ENCODE measurements around the gene PAGE1. TPM values are rescaled to one million over a fixed set of nuclear protein-coding genes. Genes with fewer than 3 reads are reported as not detected.

Gene PAGE1
- total and polyA plus RNA-seq, 2 donors (not counting 3 experiments of a cell fraction or from before 2014, with no cell fraction given): not detected

- no peaks in the 10 kb centered on the region for H3K79me2 ChIP-seq (ENCODE audit: control insufficient read depth, insufficient read depth, low read length)
- H3K9me3 ChIP-seq (replicated peaks; ENCODE audit: control insufficient read depth, insufficient read depth, low read length): no peaks in the 10 kb centered on the region
- no peaks in the 10 kb centered on the region for H3K27me3 ChIP-seq (ENCODE audit: control insufficient read depth in 2 of 2, insufficient read depth in 2 of 2, low read length in 2 of 2)
- H2AFZ ChIP-seq (ENCODE audit: low read depth, low read length): no peak overlapping the region
- H3K4me2 ChIP-seq (ENCODE audit: insufficient read depth, low read length): no peak overlapping the region
- FAIRE-seq (no peak), DNase-seq (ENCODE audit: low read depth, low spot score) (no peak)
- no peak overlapping the region for H3K27ac ChIP-seq (ENCODE audit: insufficient read depth, low read depth, low read length)
- TF ChIP-seq, protein P1, sequence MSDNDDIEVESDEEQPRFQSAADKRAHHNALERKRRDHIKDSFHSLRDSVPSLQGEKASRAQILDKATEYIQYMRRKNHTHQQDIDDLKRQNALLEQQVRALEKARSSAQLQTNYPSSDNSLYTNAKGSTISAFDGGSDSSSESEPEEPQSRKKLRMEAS (IDR thresholded peaks at IDR 0.05; ENCODE audit: insufficient read depth, insufficient read length): no peak
- TF ChIP-seq POLR2AphosphoS5 (IDR thresholded peaks at IDR 0.05; ENCODE audit: insufficient read depth, low read depth, low read length) (no peak), JUN (IDR thresholded peaks at IDR 0.05; ENCODE audit: borderline replicate concordance, insufficient read depth, insufficient read length, low read depth) (no peak), POLR2A (IDR thresholded peaks at IDR 0.05; ENCODE audit: low read depth, low read length) (no peak), GATA2 (IDR thresholded peaks at IDR 0.05; ENCODE audit: insufficient read depth, insufficient read length, low read depth, low read length) (no peak), MYC (IDR thresholded peaks at IDR 0.05; ENCODE audit: low read depth, low read length) (no peak), EZH2 (IDR thresholded peaks at IDR 0.05; ENCODE audit: borderline replicate concordance, low read depth, low read length, severe bottlenecking) (no peak), FOS (IDR thresholded peaks at IDR 0.05; ENCODE audit: borderline replicate concordance, insufficient read depth, low read length) (no peak)
- TF ChIP-seq, protein P2, sequence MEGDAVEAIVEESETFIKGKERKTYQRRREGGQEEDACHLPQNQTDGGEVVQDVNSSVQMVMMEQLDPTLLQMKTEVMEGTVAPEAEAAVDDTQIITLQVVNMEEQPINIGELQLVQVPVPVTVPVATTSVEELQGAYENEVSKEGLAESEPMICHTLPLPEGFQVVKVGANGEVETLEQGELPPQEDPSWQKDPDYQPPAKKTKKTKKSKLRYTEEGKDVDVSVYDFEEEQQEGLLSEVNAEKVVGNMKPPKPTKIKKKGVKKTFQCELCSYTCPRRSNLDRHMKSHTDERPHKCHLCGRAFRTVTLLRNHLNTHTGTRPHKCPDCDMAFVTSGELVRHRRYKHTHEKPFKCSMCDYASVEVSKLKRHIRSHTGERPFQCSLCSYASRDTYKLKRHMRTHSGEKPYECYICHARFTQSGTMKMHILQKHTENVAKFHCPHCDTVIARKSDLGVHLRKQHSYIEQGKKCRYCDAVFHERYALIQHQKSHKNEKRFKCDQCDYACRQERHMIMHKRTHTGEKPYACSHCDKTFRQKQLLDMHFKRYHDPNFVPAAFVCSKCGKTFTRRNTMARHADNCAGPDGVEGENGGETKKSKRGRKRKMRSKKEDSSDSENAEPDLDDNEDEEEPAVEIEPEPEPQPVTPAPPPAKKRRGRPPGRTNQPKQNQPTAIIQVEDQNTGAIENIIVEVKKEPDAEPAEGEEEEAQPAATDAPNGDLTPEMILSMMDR (IDR thresholded peaks at IDR 0.05; ENCODE audit: extremely low read depth in 1 of 2, insufficient read depth in 1 of 2, low read depth in 1 of 2, low read length in 2 of 2): no peak
- ChIA-PET POLR2A (no interaction called here), CTCF (no interaction called here)
- no TSS peak for BruUV-seq (replicated peaks)
- H3K36me3 ChIP-seq (ENCODE audit: control insufficient read depth in 2 of 2, extremely low read depth in 1 of 2, insufficient read depth in 2 of 2, low read length in 2 of 2): no peaks in the 10 kb centered on the region
- no peak overlapping the region for H3K9ac ChIP-seq (replicated peaks; ENCODE audit: extremely low read depth, insufficient read depth, low read length)
- H3K4me1 ChIP-seq (ENCODE audit: control insufficient read depth, extremely low read depth, insufficient read depth, low read length): no peaks in the 10 kb centered on the region
- H3K4me3 ChIP-seq (replicated peaks in 1 of 3; ENCODE audit: insufficient read depth in 1 of 3, low read depth in 1 of 3, low read length in 3 of 3): no peak overlapping the region
- dilution Hi-C loops (cut with MboI; ENCODE audit: extremely low pct_ligation_motif_present, low sequenced_read_pairs) (no loop called here), intact Hi-C loops (cut with micrococcal nuclease) (no loop called here)
- no peaks in the 10 kb centered on the region for H3K9me1 ChIP-seq (replicated peaks; ENCODE audit: control insufficient read depth, extremely low read depth, insufficient read depth, low read length)
- H4K20me1 ChIP-seq (replicated peaks; ENCODE audit: control insufficient read depth, extremely low read depth, insufficient read depth, low read length): no peaks in the 10 kb centered on the region
These were observed 39.3 kb downstream of the PAGE1 start for GRCh38 chrX:49656533-49656932.
